Adrenal gland (tissue), 12 donors: Measurements from ENCODE around the gene PRDM11. TPM values are rescaled to one million over a fixed set of nuclear protein-coding genes. Genes with fewer than 3 reads are reported as not detected.

Experiments used
- DNase-seq, 7 donors: peaks; one replicate each; pipeline ENCODE4 v3.0.0-alpha.2; 2019 to 2020
- H3K27ac ChIP-seq, 5 donors: fragments of 200-600 bp; sonication (generic) in 4 of 5; 1 replicate in 3 of 5; 2 replicates in 2 of 5; pipeline versions ENCODE4 v1.5.1 to v1.8.0; 2016 to 2020; ENCODE audit warnings: mild to moderate bottlenecking in 1 of 5
- H3K27me3 ChIP-seq: fragments of 200-600 bp; 2 replicates; pipeline ENCODE4 v1.8.0; 2021
- H3K36me3 ChIP-seq, 2 donors: fragments of 200-600 bp; replicated peaks in 1 of 2; 1 replicate in 1 of 2; 2 replicates in 1 of 2; pipeline versions ENCODE4 v1.5.1 to v1.8.0; 2018 to 2022
- H3K4me1 ChIP-seq, 2 donors: fragments of 200-600 bp; replicated peaks in 1 of 2; 1 replicate in 1 of 2; 2 replicates in 1 of 2; pipeline versions ENCODE4 v1.5.1 to v1.8.0; 2018 to 2021
- H3K4me3 ChIP-seq, 4 donors: fragments of 200-600 bp; sonication (generic) in 3 of 4; one replicate each; pipeline ENCODE4 v1.5.1; 2016 to 2018
- H3K9me3 ChIP-seq, 3 donors: fragments of 200-600 bp; sonication (generic) in 1 of 3; replicated peaks in 1 of 3; 1 replicate in 2 of 3; 2 replicates in 1 of 3; pipeline versions ENCODE4 v1.5.1 to v1.8.0; 2016 to 2021
- CTCF ChIP-seq, 6 experiments: fragments of 450-650 bp in 4 of 6; fragments of 200-600 bp in 2 of 6; sonication (generic) in 1 of 6; IDR thresholded peaks; 1 replicate in 5 of 6; 2 replicates in 1 of 6; pipeline versions ENCODE4 v1.5.1 to v1.8.0; 2016 to 2021; ENCODE audit warnings: antibody characterized with exemption in 6 of 6, mild to moderate bottlenecking in 2 of 6, moderate library complexity in 1 of 6
- POLR2A ChIP-seq, 2 donors: fragments of 450-650 bp; IDR thresholded peaks; one replicate each; pipeline ENCODE4 v1.6.1; 2017; ENCODE audit warnings: antibody characterized with exemption in 2 of 2, mild to moderate bottlenecking in 2 of 2, moderate library complexity in 1 of 2
- WGBS, 4 donors: extraction: QIAGEN DNeasy Blood & Tissue Kit in 2 of 4; methylation state at CpG; one replicate each; pipeline versions ENCODE4 v1.1.5 to v1.1.7; 2013 to 2017; 5-methylcytosine and 5-hydroxymethylcytosine counted together
- intact Hi-C, 2 donors: fragments of 100-400 bp; cut with DNase I; formaldehyde crosslinking; loops; one replicate each; pipeline versions ENCODE4 v1.14.1 to v1.15.0; 2022 to 2023
- polyA plus RNA-seq, 3 donors: library from polyadenylated mRNA; stranded (reverse); fragments of 200-250 nt in 2 of 3; fragments of 350-450 nt in 1 of 3; fragmentation: Illumina TruSeq in 1 of 3; extraction: RNeasy Lipid Tissue Mini Kit (QIAGEN cat#74804) in 1 of 3; gene quantifications; one replicate each; pipeline ENCODE4 v1.2.3, GENCODE V29; 2013 to 2014
- total RNA-seq, 9 donors: library from RNA; depleted of rRNA in 4 of 9; stranded (reverse); fragments of >200 nt in 4 of 9; fragments of 120-200 nt in 1 of 9; fragmentation: NEBNext Ultra II Directional in 1 of 9; extraction: Animal tissue kit (Norgen Biotek cat#: 25700) in 1 of 9; gene quantifications; one replicate each; pipeline versions ENCODE4 v1.1.0 to v1.2.4, GENCODE V29; 2013 to 2023
- donor health status: healthy with polysubstance abuse.
- donor health status: Bipolar disorder and iron deficiency.
- donor health status: DM: yes; HTN: yes; CAD: no.
- donor health status: DM: no; HTN: no; CAD: no.
- donor health status: DM: no; HTN: no; CAD: no.
- donor health status: DM: yes; HTN: yes; CAD: no.

Gene PRDM11
- total and polyA plus RNA-seq, 12 donors, result 3.3 to 16.9 (median 11.9) TPM

DNA sequence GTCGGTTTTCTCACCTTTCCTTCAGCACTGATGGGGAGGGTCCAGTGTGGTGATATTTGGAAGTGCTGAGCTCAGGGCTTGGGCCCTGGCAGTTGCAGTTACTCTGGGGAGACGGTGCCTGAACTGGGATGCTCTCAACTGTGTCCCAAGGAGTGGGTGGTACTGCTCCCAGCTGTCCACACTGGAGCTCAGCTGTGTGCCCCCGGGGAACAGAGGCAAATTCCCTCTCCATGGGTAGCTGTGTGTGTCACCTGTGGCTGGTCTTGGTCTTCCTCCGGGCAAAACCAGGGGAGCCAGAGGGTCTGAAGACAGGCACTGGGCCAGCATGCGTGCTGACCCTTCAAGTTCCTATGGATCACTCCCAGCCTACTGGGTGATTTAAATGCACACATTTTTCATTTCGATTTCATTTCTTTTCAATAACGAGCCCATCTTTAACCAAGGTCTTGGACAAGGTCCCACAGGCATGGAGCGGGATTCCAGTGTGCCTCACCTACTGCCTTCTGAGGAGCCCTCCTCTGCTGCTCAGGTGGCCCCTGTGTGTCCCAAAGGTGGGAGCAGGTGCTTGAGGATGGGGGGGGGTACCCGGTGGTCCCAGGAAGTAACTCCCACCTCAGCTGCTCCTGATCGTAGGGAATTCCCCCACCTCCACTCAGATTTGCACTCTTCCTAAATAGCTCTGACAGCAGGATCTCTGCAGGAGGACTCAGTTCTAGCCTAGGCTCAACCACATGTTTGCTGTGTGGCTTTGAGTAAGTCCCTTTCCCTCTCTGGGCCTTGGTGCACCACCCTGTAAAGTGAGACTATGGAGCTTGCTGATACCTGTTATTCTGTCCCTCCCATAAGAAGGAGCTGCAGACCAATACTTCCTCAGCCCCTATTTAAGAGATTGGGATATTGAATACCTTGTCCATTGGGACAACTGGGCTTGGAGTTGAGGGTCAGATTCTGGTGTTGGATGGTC lies 16.8 kb downstream of the PRDM11 start:
- no peaks in the 10 kb centered on the region for H3K9me3 ChIP-seq
- no peak for DNase-seq
- intact Hi-C loops, result no loop called here
- no peaks in the 10 kb centered on the region for H3K36me3 ChIP-seq
- WGBS, 4 donors, result 79 to 85% (median 81%) methylated on average over 7 to 10 of the region's 10 CpGs
- H3K27ac ChIP-seq, result peak overlapping the region in 1 of 5 donors; percentile 13
- no peak overlapping the region for H3K4me3 ChIP-seq
- peaks cover 19 to 39% of the 10 kb centered on the region in 2 donors for H3K4me1 ChIP-seq
- no peak for TF ChIP-seq CTCF (IDR thresholded peaks at IDR 0.05)
- H3K27me3 ChIP-seq, result no peaks in the 10 kb centered on the region

- Histone ChIP-seq H3K27ac (no peak overlapping the region), H3K4me1 (peaks cover 14 to 36% of the 10 kb centered on the region in 2 donors), H3K27me3 (no peaks in the 10 kb centered on the region), H3K4me3 (no peak overlapping the region), H3K9me3 (no peaks in the 10 kb centered on the region), H3K36me3 (no peaks in the 10 kb centered on the region)
- WGBS, 4 donors, result 64 to 70% (median 68%) methylated on average over 6 to 15 of the region's 15 CpGs
- TF ChIP-seq CTCF (IDR thresholded peaks at IDR 0.05) (no peak), POLR2A (IDR thresholded peaks at IDR 0.05) (no peak)
- intact Hi-C loops, result no loop called here
- DNase-seq, result no peak
Measured at GRCh38 chr11:45163956-45164575, 17.6 kb downstream of the PRDM11 start.

DNA sequence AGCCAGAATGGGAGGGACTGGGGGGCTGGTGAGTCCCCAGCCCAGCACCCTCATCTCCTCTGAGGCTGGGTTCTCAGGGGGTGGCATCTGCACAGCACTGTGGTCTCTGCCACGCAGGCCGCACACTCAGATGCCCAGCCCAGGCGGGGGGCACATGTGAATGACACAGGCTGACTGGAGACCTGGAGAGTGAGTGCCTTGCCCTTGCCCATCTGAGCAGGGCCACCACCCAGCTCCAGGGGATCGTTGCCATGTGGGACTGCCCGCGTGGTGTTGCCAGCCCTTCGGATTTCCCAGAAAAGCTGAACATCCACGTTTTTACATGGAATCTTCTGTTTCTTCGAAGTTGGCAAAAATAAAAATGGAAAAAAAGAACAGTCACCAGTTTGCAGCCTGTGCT lies 18.9 kb downstream of the PRDM11 start:
- intact Hi-C loops, result no loop called here
- no peak for DNase-seq
- TF ChIP-seq CTCF (IDR thresholded peaks at IDR 0.05) (no peak), POLR2A (IDR thresholded peaks at IDR 0.05) (no peak)
- Histone ChIP-seq H3K4me3 (no peak overlapping the region), H3K9me3 (no peaks in the 10 kb centered on the region), H3K36me3 (no peaks in the 10 kb centered on the region), H3K27ac (no peak overlapping the region), H3K27me3 (no peaks in the 10 kb centered on the region), H3K4me1 (peaks cover 20 to 46% of the 10 kb centered on the region in 2 donors)
- 88 to 94% (median 91%) methylated on average over 8 to 9 of the region's 9 CpGs for WGBS, 4 donors

DNA sequence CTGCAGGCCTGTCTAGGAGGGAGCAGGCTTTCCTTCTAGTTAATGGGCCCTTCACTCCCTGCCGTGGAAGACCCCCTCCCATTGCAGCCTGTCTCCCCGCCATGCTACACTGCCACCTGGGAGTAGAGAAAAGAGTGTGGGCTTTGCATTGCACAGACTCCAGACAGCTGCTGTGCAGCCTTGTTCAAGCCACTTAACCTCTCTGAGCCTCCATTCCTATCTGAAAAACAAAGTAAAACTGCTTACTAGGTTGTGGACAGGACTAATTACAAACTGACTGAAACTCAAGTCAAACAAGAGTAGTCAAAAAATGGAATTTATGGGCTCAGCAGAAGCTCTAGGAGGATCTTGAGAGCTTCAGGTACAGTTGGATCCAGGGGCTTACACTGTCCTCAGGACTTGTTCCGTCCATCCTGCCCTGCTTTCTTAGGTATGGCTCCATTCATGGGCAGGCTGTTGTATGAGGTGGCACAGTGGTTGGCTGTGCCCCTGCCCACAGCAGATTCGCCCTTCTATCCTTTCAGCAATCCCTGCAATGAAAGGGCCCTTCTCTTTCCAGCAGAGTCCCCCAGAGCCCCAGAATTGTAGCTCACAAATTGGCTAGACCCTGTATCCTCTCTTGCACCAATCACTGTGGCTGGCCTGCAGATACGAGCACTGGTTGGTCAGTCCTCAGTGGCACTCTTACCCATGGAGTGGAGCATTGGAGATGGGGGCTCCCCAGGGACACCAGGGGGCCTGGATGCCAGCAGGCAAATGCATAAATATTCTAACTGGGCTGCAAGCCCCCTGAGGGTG lies 19.6 kb downstream of the PRDM11 start:
- no peaks in the 10 kb centered on the region for H3K27me3 ChIP-seq
- H3K27ac ChIP-seq, result no peak overlapping the region
- H3K9me3 ChIP-seq, result no peaks in the 10 kb centered on the region
- intact Hi-C loops, result no loop called here
- no peaks in the 10 kb centered on the region for H3K36me3 ChIP-seq
- no peak overlapping the region for H3K4me3 ChIP-seq
- TF ChIP-seq CTCF (IDR thresholded peaks at IDR 0.05), result no peak
- TF ChIP-seq POLR2A (IDR thresholded peaks at IDR 0.05), result no peak
- peaks cover 20 to 44% of the 10 kb centered on the region in 2 donors for H3K4me1 ChIP-seq
- no peak for DNase-seq
- WGBS, 4 donors, result 79 to 96% (median 89%) methylated on average over 5 of the region's 5 CpGs
